ENCODE measurements around the gene S1PR5. TPM values are rescaled to one million over a fixed set of nuclear protein-coding genes. Genes with fewer than 3 reads are reported as not detected.

S1PR5 gene
- total and polyA plus RNA-seq, 9 of the 15 experiments (the other 6 are each of a cell fraction or from before 2014, with no cell fraction given) = 0.03 to 0.54 (median 0.35) TPM; not detected in 4

GRCh38 chr19:10520652-10521318 lies 3.5 kb upstream of the S1PR5 start:
- intact Hi-C loops (cut with micrococcal nuclease) = no loop called here
- Histone ChIP-seq H4K20me1 (replicated peaks; ENCODE audit: control insufficient read depth, insufficient read depth, low read length) (no peaks in the 10 kb centered on the region; the same call in 1 of the 2 replicates), H3K9me1 (ENCODE audit: control insufficient read depth, insufficient read depth, low read length) (no peaks in the 10 kb centered on the region), H3K27me3 (ENCODE audit: control insufficient read depth in 2 of 2, insufficient read depth in 2 of 2, low read length in 2 of 2) (peaks cover 0 to 10% of the 10 kb centered on the region in 2 experiments; a peak in 3 of 5 replicates), H3K9me3 (replicated peaks; ENCODE audit: control insufficient read depth, insufficient read depth, low read depth, low read length) (no peaks in the 10 kb centered on the region), H3K4me3 (no peak overlapping the region), H3K36me3 (ENCODE audit: control insufficient read depth, insufficient read depth, low read length) (no peaks in the 10 kb centered on the region), H3K79me2 (ENCODE audit: control insufficient read depth, insufficient read depth, low read length) (no peaks in the 10 kb centered on the region), H3K4me1 (replicated peaks in 1 of 2; ENCODE audit: control insufficient read depth in 2 of 2, insufficient read depth in 2 of 2, low read length in 2 of 2) (peaks cover 19 to 32% of the 10 kb centered on the region in 2 experiments; a peak in 4 of 5 replicates), H3K9ac (ENCODE audit: insufficient read depth in 1 of 2, low read depth in 2 of 2, low read length in 2 of 2) (no peak overlapping the region), H2AFZ (ENCODE audit: low read depth, low read length) (no peak overlapping the region), H3K4me2 (ENCODE audit: insufficient read depth, low read length) (no peak overlapping the region), H3K27ac (ENCODE audit: extremely low read depth, low read depth, low read length) (no peak overlapping the region)
- no peak for TF ChIP-seq BRD9 (IDR thresholded peaks at IDR 0.05; ENCODE audit: low read depth, partially characterized antibody)
- peak; percentile 96 for TF ChIP-seq ZKSCAN8 (CRISPR knock-in tag; IDR thresholded peaks at IDR 0.05)
- no peak for TF ChIP-seq IRF2 (CRISPR knock-in tag; IDR thresholded peaks at IDR 0.05)
- no peak for TF ChIP-seq RFX1 (IDR thresholded peaks at IDR 0.05)
- TF ChIP-seq MXD1 (CRISPR knock-in tag; IDR thresholded peaks at IDR 0.05; ENCODE audit: borderline replicate concordance, poor library complexity, severe bottlenecking) = no peak
- no peak for TF ChIP-seq ARHGAP35 (IDR thresholded peaks at IDR 0.05; ENCODE audit: partially characterized antibody)
- TF ChIP-seq NFIC (IDR thresholded peaks at IDR 0.05) = peak; percentile 85
- no peak for TF ChIP-seq FUS (optimal IDR thresholded peaks at IDR 0.05; ENCODE audit: low read depth, low read length)
- TF ChIP-seq PKNOX1 (IDR thresholded peaks at IDR 0.05) = no peak
- TF ChIP-seq MCM5 (IDR thresholded peaks at IDR 0.05; ENCODE audit: low read depth) = no peak
- no peak for TF ChIP-seq FIP1L1 (IDR thresholded peaks at IDR 0.05; ENCODE audit: low read depth, low read length, poor library complexity, severe bottlenecking)
- TF ChIP-seq ARID3A (IDR thresholded peaks at IDR 0.05; ENCODE audit: borderline replicate concordance, low read depth, low read length) = no peak
- no peak for TF ChIP-seq ZNF699 (CRISPR knock-in tag; IDR thresholded peaks at IDR 0.05; ENCODE audit: insufficient replicate concordance)
- no peak for DNase-seq (ENCODE audit: extremely low read depth in 1 of 4, low spot score in 3 of 4)
- no TSS peak for BruUV-seq (replicated peaks)
- WGBS (ENCODE audit: insufficient coverage, low coverage, missing lambda C conversion rate) = 66% methylated on average over 14 of the region's 15 CpGs
- no peak for ATAC-seq
- ChIA-PET POLR2A (no interaction called here), CTCF (ENCODE audit: low intra/inter-chr PET ratio) (no interaction called here)
- no peak for FAIRE-seq
- in situ Hi-C loops (cut with MboI) = no loop called here

Measured in K562 (cell line).